B cell (primary cell): ENCODE results near the gene YY1. TPM values are rescaled to one million over a fixed set of nuclear protein-coding genes. Genes with fewer than 3 reads are reported as not detected.

ENCODE experiments used
- ATAC-seq: fragments of 200-7000 bp; cut with Tn5 transposase; one replicate; pipeline ENCODE4 v1.10.0; 2021; ENCODE audit warnings: low read depth, mild to moderate bottlenecking, moderate number of reproducible peaks, moderate library complexity
- CTCF ChIA-PET: fragments of 350-600 bp; sonication (Branson Sonifier 250); formaldehyde crosslinking; loops from one replicate; lab custom pipeline; 2021; ENCODE audit warnings: antibody characterized with exemption, inconsistent platforms; lab: Charles Lee
- POLR2A ChIA-PET: fragments of 350-600 bp; sonication (Branson Sonifier 250); formaldehyde crosslinking; loops from one replicate; lab custom pipeline; 2021; ENCODE audit warnings: antibody characterized with exemption; lab: Charles Lee
- DNase-seq: peaks from one replicate; pipeline ENCODE4 v3.0.0; 2013
- H2AFZ ChIP-seq: 2 replicates; pipeline ENCODE4 v1.6.1; 2012; ENCODE audit warnings: mild to moderate bottlenecking, low read depth, low read length; ENCODE audit not compliant: insufficient read depth, poor library complexity, severe bottlenecking
- H3K27ac ChIP-seq, 2 donors: 1 replicate in 1 of 2; 2 replicates in 1 of 2; pipeline ENCODE4 v1.5.1; 2012 to 2013; ENCODE audit warnings: low read length in 2 of 2, mild to moderate bottlenecking in 2 of 2, moderate library complexity in 1 of 2
- H3K27me3 ChIP-seq, 4 experiments: fragments of 200-600 bp in 1 of 4; sonication (generic) in 1 of 4; replicated peaks in 1 of 4; 1 replicate in 2 of 4; 2 replicates in 2 of 4; pipeline versions ENCODE4 v1.6.1 to v1.7.0; 2013 to 2016; ENCODE audit warnings: low read length in 3 of 4, mild to moderate bottlenecking in 2 of 4, mixed read lengths in 1 of 4, moderate library complexity in 1 of 4; ENCODE audit not compliant: insufficient read depth in 4 of 4, control insufficient read depth in 3 of 4; ENCODE audit errors: control extremely low read depth in 1 of 4
- H3K36me3 ChIP-seq, 2 experiments: replicated peaks in 1 of 2; 1 replicate in 1 of 2; 2 replicates in 1 of 2; pipeline versions ENCODE4 v1.6.1 to v1.7.1; 2013; ENCODE audit warnings: low read length in 1 of 2; ENCODE audit not compliant: insufficient read depth in 2 of 2, control insufficient read depth in 1 of 2; ENCODE audit errors: control extremely low read depth in 1 of 2, extremely low read depth in 1 of 2
- H3K4me1 ChIP-seq, 2 donors: fragments of 200-600 bp in 1 of 2; sonication (generic) in 1 of 2; 1 replicate in 1 of 2; 2 replicates in 1 of 2; pipeline versions ENCODE4 v1.5.1 to v1.6.1; 2013 to 2017; ENCODE audit warnings: low read length in 2 of 2; ENCODE audit not compliant: control insufficient read depth in 2 of 2, insufficient read depth in 2 of 2
- H3K4me2 ChIP-seq: replicated peaks from 2 replicates; pipeline ENCODE3; 2012; ENCODE audit warnings: mild to moderate bottlenecking, low read depth, low read length; ENCODE audit not compliant: poor library complexity, severe bottlenecking
- H3K4me3 ChIP-seq, 5 experiments: fragments of 200-600 bp in 1 of 5; sonication (generic) in 1 of 5; 1 replicate in 3 of 5; 2 replicates in 2 of 5; pipeline versions ENCODE4 v1.5.1 to v1.7.0; 2011 to 2016; ENCODE audit warnings: low read length in 4 of 5, mild to moderate bottlenecking in 4 of 5, low read depth in 2 of 5, control low read depth in 1 of 5, moderate library complexity in 1 of 5; ENCODE audit not compliant: insufficient read depth in 1 of 5; ENCODE audit errors: control extremely low read depth in 1 of 5, extremely low read depth in 1 of 5
- H3K79me2 ChIP-seq: fragments of 200-600 bp; sonication (generic); one replicate; pipeline ENCODE4 v1.6.0; 2016; ENCODE audit warnings: low read length; ENCODE audit not compliant: control insufficient read depth, insufficient read depth
- H3K9ac ChIP-seq: fragments of 200-600 bp; sonication (generic); 2 replicates; pipeline ENCODE4 v1.6.1; 2017; ENCODE audit warnings: mild to moderate bottlenecking, low read length, moderate library complexity
- H3K9me3 ChIP-seq, 3 donors: one replicate each; pipeline versions ENCODE4 v1.6.1 to v1.7.1; 2013; ENCODE audit warnings: low read length in 2 of 3; ENCODE audit not compliant: control insufficient read depth in 2 of 3, insufficient read depth in 1 of 3; ENCODE audit errors: control extremely low read depth in 1 of 3
- H4K20me1 ChIP-seq: 2 replicates; pipeline ENCODE4 v1.6.0; 2012; ENCODE audit warnings: mild to moderate bottlenecking, low read length; ENCODE audit not compliant: insufficient read depth, control insufficient read depth, poor library complexity, severe bottlenecking
- H3K27ac Mint-ChIP-seq: one replicate; pipeline ENCODE4 v1.8.0; 2021; ENCODE audit warnings: mixed read lengths
- H3K27me3 Mint-ChIP-seq: one replicate; pipeline ENCODE4 v1.8.0; 2021; ENCODE audit warnings: mixed read lengths
- H3K4me1 Mint-ChIP-seq: one replicate; pipeline ENCODE4 v1.8.0; 2021; ENCODE audit warnings: mixed read lengths
- H3K4me3 Mint-ChIP-seq: one replicate; pipeline ENCODE4 v1.8.0; 2021; ENCODE audit warnings: mixed read lengths
- H3K9me3 Mint-ChIP-seq: one replicate; pipeline ENCODE4 v1.8.0; 2022; ENCODE audit warnings: mixed read lengths; ENCODE audit not compliant: insufficient read depth
- CTCF ChIP-seq: fragments of 200-600 bp; IDR thresholded peaks from one replicate; pipeline ENCODE4 v1.8.0; 2022; ENCODE audit warnings: antibody characterized with exemption, mild to moderate bottlenecking
- EZH2 ChIP-seq: IDR thresholded peaks from 2 replicates; pipeline ENCODE4 v1.6.1; 2012; ENCODE audit warnings: borderline replicate concordance, low read depth, mild to moderate bottlenecking, moderate library complexity, low read length; ENCODE audit not compliant: insufficient read depth, poor library complexity, severe bottlenecking
- WGBS: methylation state at CpG from one replicate; pipeline ENCODE4 v1.1.5; 2013; ENCODE audit warnings: missing lambda C conversion rate; ENCODE audit not compliant: insufficient coverage; 5-methylcytosine and 5-hydroxymethylcytosine counted together
- intact Hi-C: fragments of 100-400 bp; cut with micrococcal nuclease; formaldehyde crosslinking; loops from one replicate; pipeline ENCODE4 v1.10.0; 2022
- polyA plus RNA-seq: library from polyadenylated mRNA; depleted of rRNA; stranded (reverse); fragments of >200 nt; gene quantifications from 2 replicates; pipeline ENCODE4 v1.2.3, GENCODE V29; 2012
- total RNA-seq, 2 donors: library from RNA; stranded (reverse); fragments of 120-200 nt in 1 of 2; gene quantifications; 1 replicate in 1 of 2; 2 replicates in 1 of 2; pipeline versions ENCODE4 v1.2.3 to v1.2.4, GENCODE V29; 2013 to 2022

Gene YY1
- total and polyA plus RNA-seq, 2 donors (not counting 1 experiment from before 2014, with no cell fraction given): 24.0 to 91.4 TPM

DNA sequence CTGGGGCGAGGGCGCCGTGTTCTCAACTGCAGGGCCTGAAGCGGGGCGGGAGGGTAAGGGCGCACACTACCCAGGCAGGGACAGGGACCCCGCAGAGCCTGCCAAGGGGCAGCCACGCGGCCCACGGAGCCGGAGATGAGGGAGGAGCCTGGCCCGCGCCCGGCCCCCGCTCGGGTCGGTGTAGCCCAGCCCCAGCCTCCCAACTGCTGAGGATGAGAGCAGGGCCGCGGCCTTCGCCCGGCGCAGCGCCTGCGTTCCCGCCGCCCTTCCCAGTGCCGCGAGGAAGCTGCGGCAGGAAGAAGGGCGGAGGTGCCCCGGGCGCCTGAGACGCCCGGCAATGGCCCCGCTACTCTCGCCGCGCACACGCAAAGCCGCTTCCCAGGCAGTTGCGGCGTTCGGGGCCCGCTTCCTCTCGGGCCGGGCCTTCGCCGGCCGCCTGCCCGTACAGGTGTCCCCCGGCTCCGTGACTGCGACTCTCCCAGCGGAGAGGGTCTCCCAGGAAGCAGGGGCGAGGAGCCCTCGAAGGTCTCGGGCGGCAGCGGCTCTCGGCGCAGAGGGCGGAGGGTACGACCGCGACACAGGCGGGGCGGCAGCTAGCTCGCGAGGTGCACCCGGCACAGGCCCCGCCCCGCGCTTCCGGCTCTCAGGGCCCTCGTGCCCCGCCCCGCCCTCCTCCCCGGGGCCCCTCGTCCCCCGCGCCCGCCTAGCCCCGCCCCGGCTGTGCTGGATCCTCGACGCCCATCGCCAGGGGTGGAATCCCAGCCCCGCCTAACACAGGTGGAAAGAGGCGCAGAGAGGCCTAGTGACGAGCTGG, 24.8 kb upstream of the YY1 start:
- Histone ChIP-seq H3K79me2 (peaks cover 9% of the 10 kb centered on the region), H3K27me3 (no peaks in the 10 kb centered on the region), H3K27ac (peak overlapping the region; percentile 77 to 78), H4K20me1 (no peaks in the 10 kb centered on the region), H3K9me3 (no peaks in the 10 kb centered on the region), H3K36me3 (no peaks in the 10 kb centered on the region), H3K9ac (peak overlapping the region; percentile 86), H3K4me2 (peak overlapping the region; percentile 97), H2AFZ (peak overlapping the region; percentile 79), H3K4me1 (peaks cover 12 to 15% of the 10 kb centered on the region in 2 donors), H3K4me3 (peak overlapping the region; percentile 17 to 91 (median 90))
- POLR2A ChIA-PET: interaction anchor here (0.6 to 1.5 kb wide), 3 partner anchors 20 to 230 kb away, joined by 3 to 5 read pairs (median 5); no protein-coding TSS in a partner anchor
- WGBS: under 1% methylated on average over 89 of the region's 90 CpGs
- DNase-seq (peak; percentile 92), ATAC-seq (peak; percentile 96)
- Mint-ChIP-seq H3K4me1 (peaks cover 16% of the 10 kb centered on the region), H3K9me3 (no peaks in the 10 kb centered on the region), H3K27ac (peak overlapping the region; percentile 89), H3K4me3 (peak overlapping the region; percentile 87), H3K27me3 (no peaks in the 10 kb centered on the region)
- intact Hi-C loops: loop anchor here (1.0 to 10.0 kb wide), 5 partner anchors 21 to 609 kb away; partner anchors contain the start of genes CCDC85C and DEGS2
- TF ChIP-seq CTCF: no peak
- CTCF ChIA-PET: interaction anchor here (0.8 to 5.6 kb wide), 6 partner anchors 10 to 93 kb away, joined by 3 to 37 read pairs (median 4); no protein-coding TSS in a partner anchor

DNA sequence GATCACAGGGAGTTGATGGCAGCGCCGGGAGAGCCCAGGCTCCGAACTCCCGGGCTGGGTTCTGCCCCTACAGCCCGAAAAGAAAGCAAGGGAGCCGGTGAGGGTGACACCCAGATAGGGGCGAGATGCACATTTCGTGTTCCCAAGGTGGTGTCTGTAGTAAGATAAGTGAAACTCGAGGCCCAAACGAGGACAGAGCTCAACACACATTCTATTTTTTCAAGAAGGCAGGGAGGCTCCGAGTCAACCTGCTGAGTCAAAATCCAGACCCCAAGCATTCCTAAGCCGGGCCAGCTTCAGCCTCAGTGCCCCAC, 24.2 kb upstream of the YY1 start:
- H3K9ac ChIP-seq: peak overlapping the region; percentile 86
- WGBS: 32% methylated on average over 8 of the region's 12 CpGs
- no peak for TF ChIP-seq EZH2
- TF ChIP-seq CTCF: no peak

More for the DNA sequence above, 24.2 kb upstream of the YY1 start:
- no peaks in the 10 kb centered on the region for H3K27me3 ChIP-seq
- no peak for ATAC-seq
- peaks cover 9% of the 10 kb centered on the region for H3K79me2 ChIP-seq
- Mint-ChIP-seq H3K9me3 (no peaks in the 10 kb centered on the region), H3K4me3 (peak overlapping the region; percentile 87), H3K27me3 (no peaks in the 10 kb centered on the region), H3K27ac (peak overlapping the region; percentile 89), H3K4me1 (peaks cover 16% of the 10 kb centered on the region)
- H3K27ac ChIP-seq: peak overlapping the region; percentile 62 to 77
- intact Hi-C loops: loop anchor here (1.0 to 10.0 kb wide), 5 partner anchors 21 to 610 kb away; partner anchors contain the start of genes CCDC85C and DEGS2
- no peak for DNase-seq
- peak overlapping the region; percentile 79 for H2AFZ ChIP-seq
- no peaks in the 10 kb centered on the region for H3K36me3 ChIP-seq
- POLR2A ChIA-PET: interaction anchor here (0.6 to 1.5 kb wide), 3 partner anchors 21 to 231 kb away, joined by 3 to 5 read pairs (median 5); no protein-coding TSS in a partner anchor
- H4K20me1 ChIP-seq: no peaks in the 10 kb centered on the region
- no peaks in the 10 kb centered on the region for H3K9me3 ChIP-seq
- H3K4me2 ChIP-seq: peak overlapping the region; percentile 97
- peaks cover 12 to 15% of the 10 kb centered on the region in 2 donors for H3K4me1 ChIP-seq
- peak overlapping the region in 4 of 5 experiments; percentile 79 to 91 (median 90) for H3K4me3 ChIP-seq
- CTCF ChIA-PET: interaction anchor here (0.8 to 5.6 kb wide), 7 partner anchors 9 to 94 kb away, joined by 3 to 37 read pairs (median 3); no protein-coding TSS in a partner anchor
